K562 (cell line): ENCODE results near the gene ZNF366. TPM values are rescaled to one million over a fixed set of nuclear protein-coding genes. Genes with fewer than 3 reads are reported as not detected.

Experiments used
- ATAC-seq: fragments of 200-7000 bp; cut with Tn5 transposase; 3 replicates; pipeline ENCODE4 v1.9.1; 2020; ENCODE audit warnings: moderate library complexity
- BruUV-seq: library from RNA; stranded (reverse); fragments of 400-500 nt; replicated peaks from 2 replicates; lab custom pipeline; 2021; lab: Mats Ljungman, UMichigan
- CTCF ChIA-PET: fragments of 300-600 bp; formaldehyde crosslinking; extraction: SDS; loops from one replicate; lab custom pipeline; 2021; ENCODE audit warnings: low intra/inter-chr PET ratio; lab: Yijun Ruan, JAX
- POLR2A ChIA-PET: fragments of 300-600, 350-650 bp; sonication (Branson Sonifier 250); formaldehyde crosslinking; extraction: SDS; loops from one replicate; lab custom pipeline; 2021; ENCODE audit warnings: antibody characterized with exemption, inconsistent platforms; lab: Yijun Ruan, JAX
- DNase-seq, 4 experiments: peaks; one replicate each; pipeline versions ENCODE4 v3.0.0 to v3.0.0-alpha.2; 2011 to 2018; ENCODE audit warnings: low spot score in 3 of 4, mixed read lengths in 3 of 4; ENCODE audit errors: extremely low read depth in 1 of 4
- FAIRE-seq: peaks from 2 replicates; lab custom pipeline; 2011; peaks lifted over from hg19 to GRCh38; lab: Jason Lieb, UNC
- H2AFZ ChIP-seq: 2 replicates; pipeline ENCODE4 v1.6.0; 2011; ENCODE audit warnings: low read depth, low read length, control low read depth, inconsistent platforms
- H3K27ac ChIP-seq: fragments of 200-600 bp; 3 replicates; pipeline ENCODE4 v1.8.0; 2011; ENCODE audit warnings: low read depth, mild to moderate bottlenecking, control low read depth, inconsistent platforms, low read length, moderate library complexity, mixed read lengths; ENCODE audit errors: extremely low read depth
- H3K27me3 ChIP-seq, 2 experiments: fragments of 300-600 bp in 1 of 2; 2 replicates in 1 of 2; 3 replicates in 1 of 2; pipeline versions ENCODE4 v1.6.0 to v1.8.0; 2011; ENCODE audit warnings: inconsistent platforms in 2 of 2, low read length in 2 of 2, mild to moderate bottlenecking in 1 of 2, mixed read lengths in 1 of 2, moderate library complexity in 1 of 2; ENCODE audit not compliant: control insufficient read depth in 2 of 2, insufficient read depth in 2 of 2
- H3K36me3 ChIP-seq: fragments of 300-600 bp; 3 replicates; pipeline ENCODE4 v1.8.0; 2011; ENCODE audit warnings: mild to moderate bottlenecking, low read length, inconsistent platforms; ENCODE audit not compliant: control insufficient read depth, insufficient read depth
- H3K4me1 ChIP-seq, 2 experiments: fragments of 200-600 bp in 1 of 2; replicated peaks in 1 of 2; 2 replicates in 1 of 2; 3 replicates in 1 of 2; pipeline versions ENCODE4 v1.5.1 to v1.8.0; 2011; ENCODE audit warnings: inconsistent platforms in 2 of 2, low read length in 2 of 2, mild to moderate bottlenecking in 1 of 2, mixed read lengths in 1 of 2, moderate library complexity in 1 of 2; ENCODE audit not compliant: control insufficient read depth in 2 of 2, insufficient read depth in 2 of 2
- H3K4me2 ChIP-seq: 2 replicates; pipeline ENCODE4 v1.6.1; 2011; ENCODE audit warnings: low read length, control low read depth, inconsistent platforms, mixed read lengths; ENCODE audit not compliant: insufficient read depth
- H3K4me3 ChIP-seq: fragments of 200-600 bp; sonication (generic), shearing (Covaris generic); 2 replicates; pipeline ENCODE4 v1.5.1; 2016; ENCODE audit warnings: control low read depth, inconsistent platforms
- H3K79me2 ChIP-seq: fragments of 200-600 bp; 3 replicates; pipeline ENCODE4 v1.8.0; 2011; ENCODE audit warnings: low read length, inconsistent platforms; ENCODE audit not compliant: control insufficient read depth, insufficient read depth
- H3K9ac ChIP-seq, 2 experiments: 2 replicates each; pipeline versions ENCODE4 v1.6.0 to v1.6.1; 2011; ENCODE audit warnings: low read depth in 2 of 2, low read length in 2 of 2, control low read depth in 1 of 2, inconsistent platforms in 1 of 2, mild to moderate bottlenecking in 1 of 2, mixed read lengths in 1 of 2; ENCODE audit not compliant: insufficient read depth in 1 of 2
- H3K9me1 ChIP-seq: one replicate; pipeline ENCODE4 v1.6.0; 2011; ENCODE audit warnings: inconsistent platforms, mild to moderate bottlenecking, low read length, moderate library complexity; ENCODE audit not compliant: control insufficient read depth, insufficient read depth
- H3K9me3 ChIP-seq: replicated peaks from 2 replicates; pipeline ENCODE4 v1.5.1; 2011; ENCODE audit warnings: low read depth, low read length, inconsistent platforms; ENCODE audit not compliant: control insufficient read depth, insufficient read depth
- H4K20me1 ChIP-seq: replicated peaks from 2 replicates; pipeline ENCODE4 v1.6.1; 2011; ENCODE audit warnings: low read length, inconsistent platforms, mixed read lengths; ENCODE audit not compliant: control insufficient read depth, insufficient read depth
- ETV1 ChIP-seq: fragments of 450-650 bp; conservative IDR thresholded peaks from 2 replicates; pipeline ENCODE4 v1.6.1; 2016; ENCODE audit warnings: missing genetic modification characterization, control low read depth, low read depth, missing compliant biosample characterization
- ZNF384 ChIP-seq: IDR thresholded peaks from 2 replicates; pipeline ENCODE4 v1.6.1; 2012; ENCODE audit warnings: low read depth, low read length, improper control_type of control experiment
- WGBS: fragments of 100-300 bp; shearing (Covaris generic); methylation state at CpG from one replicate; pipeline ENCODE4 v1.1.6; 2016; ENCODE audit warnings: low coverage, mixed read lengths; ENCODE audit not compliant: insufficient coverage; ENCODE audit errors: missing lambda C conversion rate; 5-methylcytosine and 5-hydroxymethylcytosine counted together
- in situ Hi-C: fragments of 300-500 bp; cut with MboI; formaldehyde crosslinking; loops from 4 replicates; pipeline ENCODE4 v1.15.0; 2018; ENCODE audit warnings: inconsistent platforms, mixed read lengths
- intact Hi-C: fragments of 100-400 bp; cut with micrococcal nuclease; formaldehyde crosslinking; loops from 2 replicates; pipeline ENCODE4 v1.14.2; 2022
- polyA plus RNA-seq, 8 experiments: library from polyadenylated mRNA; depleted of rRNA in 4 of 8; stranded (reverse) in 5 of 8; unstranded in 3 of 8; fragments of >200 nt; fragmentation: Nextera tagmentation in 2 of 8; fragmentation: Illumina TruSeq in 1 of 8; extraction: Ambion mirVana in 2 of 8; extraction: Trizol in 1 of 8; gene quantifications; 2 replicates each; pipeline versions ENCODE4 v1.2.1 to v1.2.3, GENCODE V29; 2011 to 2014; ENCODE audit warnings: inconsistent platforms in 1 of 8, missing spikeins in 1 of 8
- total RNA-seq, 7 experiments: library from RNA; depleted of rRNA in 6 of 7; stranded (reverse); fragments of >200 nt in 6 of 7; fragmentation: Illumina TruSeq in 2 of 7; extraction: Trizol in 2 of 7; gene quantifications; 2 replicates each; pipeline versions ENCODE4 v1.2.1 to v1.2.3, GENCODE V29; 2011 to 2021; ENCODE audit warnings: low replicate concordance in 1 of 7
- TF ChIP-seq, protein P1 (sequence below): fragments of 450-650 bp; IDR thresholded peaks from 2 replicates; pipeline ENCODE4 v1.6.1; 2016
- TF ChIP-seq, protein P2 (sequence below), 2 experiments: fragments of 450-650 bp in 1 of 2; sonication (generic) in 1 of 2; formaldehyde crosslinking in 1 of 2; IDR thresholded peaks; 2 replicates each; pipeline versions ENCODE4 v1.7.1 to v1.9.0; 2016 to 2022; ENCODE audit warnings: inconsistent platforms in 1 of 2, mild to moderate bottlenecking in 1 of 2, missing genetic modification reagents in 1 of 2

The ZNF366 gene
- total and polyA plus RNA-seq, 9 of the 15 experiments (the other 6 are each of a cell fraction or from before 2014, with no cell fraction given), result not detected

DNA sequence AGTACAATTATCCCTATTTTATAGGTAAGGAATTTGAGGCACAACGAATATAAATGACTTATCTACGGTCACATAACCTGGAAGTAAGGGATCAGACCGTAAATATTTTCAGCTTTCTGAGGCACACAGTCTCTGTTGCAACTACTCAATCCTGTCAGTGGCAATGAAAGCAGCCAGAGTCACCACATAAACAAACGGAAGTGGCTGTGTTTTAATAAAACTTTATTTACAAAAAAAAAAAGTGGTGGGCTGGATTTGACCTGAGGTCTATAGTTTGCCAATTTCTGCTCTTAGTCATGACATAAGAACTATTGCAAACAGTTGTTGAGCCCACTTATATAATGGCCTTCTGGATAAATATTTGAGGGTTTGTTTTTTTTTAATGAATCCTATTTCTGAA lies 29.6 kb downstream of the ZNF366 start:
- DNase-seq (no peak), FAIRE-seq (no peak), ATAC-seq (no peak)
- WGBS, result 22% methylated on average over 4 of the region's 4 CpGs
- TF ChIP-seq, protein P1, sequence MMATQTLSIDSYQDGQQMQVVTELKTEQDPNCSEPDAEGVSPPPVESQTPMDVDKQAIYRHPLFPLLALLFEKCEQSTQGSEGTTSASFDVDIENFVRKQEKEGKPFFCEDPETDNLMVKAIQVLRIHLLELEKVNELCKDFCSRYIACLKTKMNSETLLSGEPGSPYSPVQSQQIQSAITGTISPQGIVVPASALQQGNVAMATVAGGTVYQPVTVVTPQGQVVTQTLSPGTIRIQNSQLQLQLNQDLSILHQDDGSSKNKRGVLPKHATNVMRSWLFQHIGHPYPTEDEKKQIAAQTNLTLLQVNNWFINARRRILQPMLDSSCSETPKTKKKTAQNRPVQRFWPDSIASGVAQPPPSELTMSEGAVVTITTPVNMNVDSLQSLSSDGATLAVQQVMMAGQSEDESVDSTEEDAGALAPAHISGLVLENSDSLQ, result no peak
- TF ChIP-seq ETV1 (0 out of 2 replicates have a peak, but pooled peaks have one; percentile 20), ZNF384 (peak; percentile 93)
- TF ChIP-seq, protein P2, sequence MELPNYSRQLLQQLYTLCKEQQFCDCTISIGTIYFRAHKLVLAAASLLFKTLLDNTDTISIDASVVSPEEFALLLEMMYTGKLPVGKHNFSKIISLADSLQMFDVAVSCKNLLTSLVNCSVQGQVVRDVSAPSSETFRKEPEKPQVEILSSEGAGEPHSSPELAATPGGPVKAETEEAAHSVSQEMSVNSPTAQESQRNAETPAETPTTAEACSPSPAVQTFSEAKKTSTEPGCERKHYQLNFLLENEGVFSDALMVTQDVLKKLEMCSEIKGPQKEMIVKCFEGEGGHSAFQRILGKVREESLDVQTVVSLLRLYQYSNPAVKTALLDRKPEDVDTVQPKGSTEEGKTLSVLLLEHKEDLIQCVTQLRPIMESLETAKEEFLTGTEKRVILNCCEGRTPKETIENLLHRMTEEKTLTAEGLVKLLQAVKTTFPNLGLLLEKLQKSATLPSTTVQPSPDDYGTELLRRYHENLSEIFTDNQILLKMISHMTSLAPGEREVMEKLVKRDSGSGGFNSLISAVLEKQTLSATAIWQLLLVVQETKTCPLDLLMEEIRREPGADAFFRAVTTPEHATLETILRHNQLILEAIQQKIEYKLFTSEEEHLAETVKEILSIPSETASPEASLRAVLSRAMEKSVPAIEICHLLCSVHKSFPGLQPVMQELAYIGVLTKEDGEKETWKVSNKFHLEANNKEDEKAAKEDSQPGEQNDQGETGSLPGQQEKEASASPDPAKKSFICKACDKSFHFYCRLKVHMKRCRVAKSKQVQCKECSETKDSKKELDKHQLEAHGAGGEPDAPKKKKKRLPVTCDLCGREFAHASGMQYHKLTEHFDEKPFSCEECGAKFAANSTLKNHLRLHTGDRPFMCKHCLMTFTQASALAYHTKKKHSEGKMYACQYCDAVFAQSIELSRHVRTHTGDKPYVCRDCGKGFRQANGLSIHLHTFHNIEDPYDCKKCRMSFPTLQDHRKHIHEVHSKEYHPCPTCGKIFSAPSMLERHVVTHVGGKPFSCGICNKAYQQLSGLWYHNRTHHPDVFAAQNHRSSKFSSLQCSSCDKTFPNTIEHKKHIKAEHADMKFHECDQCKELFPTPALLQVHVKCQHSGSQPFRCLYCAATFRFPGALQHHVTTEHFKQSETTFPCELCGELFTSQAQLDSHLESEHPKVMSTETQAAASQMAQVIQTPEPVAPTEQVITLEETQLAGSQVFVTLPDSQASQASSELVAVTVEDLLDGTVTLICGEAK (IDR thresholded peaks at IDR 0.05), result peak; percentile 95
- TF ChIP-seq, protein P2 (CRISPR knock-in tag; IDR thresholded peaks at IDR 0.05), result peak; percentile 73
- Histone ChIP-seq H3K36me3 (no peaks in the 10 kb centered on the region), H2AFZ (peak overlapping the region; percentile 36; the same call in 1 of the 2 replicates), H3K9ac (no peak overlapping the region), H3K4me1 (peaks cover 0 to 9% of the 10 kb centered on the region in 2 experiments; a peak in 2 of 5 replicates), H3K27me3 (no peaks in the 10 kb centered on the region), H3K4me2 (no peak overlapping the region), H3K9me1 (no peaks in the 10 kb centered on the region), H3K9me3 (no peaks in the 10 kb centered on the region), H3K79me2 (no peaks in the 10 kb centered on the region), H4K20me1 (no peaks in the 10 kb centered on the region), H3K4me3 (no peak overlapping the region), H3K27ac (no peak overlapping the region)
- BruUV-seq, result no TSS peak
- in situ Hi-C loops (no loop called here), intact Hi-C loops (no loop called here)
- POLR2A ChIA-PET, result interaction anchor here (0.6 to 1.5 kb wide), 3 partner anchors 12 to 185 kb away, joined by 3 to 5 read pairs (median 3); no protein-coding TSS in a partner anchor
- CTCF ChIA-PET, result no interaction called here
